Osteoblast (primary cell): ENCODE measurements around the gene EVA1A. TPM values are rescaled to one million over a fixed set of nuclear protein-coding genes. Genes with fewer than 3 reads are reported as not detected.

Experiments
- DNase-seq: peaks from one replicate; pipeline ENCODE4 v3.0.0; 2011; ENCODE audit warnings: low spot score, mixed read lengths; ENCODE audit not compliant: insufficient read length; ENCODE audit errors: missing footprints
- H2AFZ ChIP-seq: 2 replicates; pipeline ENCODE4 v1.6.0; 2011; ENCODE audit warnings: mild to moderate bottlenecking, low read length
- H3K27ac ChIP-seq: 2 replicates; pipeline ENCODE4 v1.5.1; 2011; ENCODE audit warnings: mild to moderate bottlenecking, low read depth, low read length, moderate library complexity
- H3K27me3 ChIP-seq: 2 replicates; pipeline ENCODE4 v1.6.0; 2012; ENCODE audit warnings: mild to moderate bottlenecking, control low read depth, inconsistent platforms, low read length, moderate library complexity; ENCODE audit not compliant: insufficient read depth
- H3K36me3 ChIP-seq: 2 replicates; pipeline ENCODE4 v1.5.1; 2011; ENCODE audit warnings: mild to moderate bottlenecking, low read length, control low read depth, moderate library complexity; ENCODE audit not compliant: insufficient read depth
- H3K4me1 ChIP-seq: 2 replicates; pipeline ENCODE4 v1.5.1; 2011; ENCODE audit warnings: mild to moderate bottlenecking, low read length, control low read depth, moderate library complexity; ENCODE audit not compliant: insufficient read depth
- H3K4me2 ChIP-seq: 2 replicates; pipeline ENCODE4 v1.6.0; 2011; ENCODE audit warnings: mild to moderate bottlenecking, low read length; ENCODE audit not compliant: insufficient read depth
- H3K4me3 ChIP-seq: fragments of 200-600 bp; sonication (generic); 3 replicates; pipeline ENCODE4 v1.5.1; 2012; ENCODE audit warnings: mild to moderate bottlenecking, low read length, inconsistent platforms; ENCODE audit not compliant: insufficient read depth
- H3K79me2 ChIP-seq: 2 replicates; pipeline ENCODE4 v1.6.0; 2012; ENCODE audit warnings: mild to moderate bottlenecking, low read length, control low read depth, inconsistent platforms; ENCODE audit not compliant: insufficient read depth
- H3K9me3 ChIP-seq: 2 replicates; pipeline ENCODE4 v1.5.1; 2011; ENCODE audit warnings: low read depth, low read length, control low read depth
- H4K20me1 ChIP-seq: 2 replicates; pipeline ENCODE4 v1.6.0; 2012; ENCODE audit warnings: mild to moderate bottlenecking, low read length, control low read depth; ENCODE audit not compliant: insufficient read depth
- CTCF ChIP-seq: IDR thresholded peaks from 2 replicates; pipeline ENCODE4 v1.5.1; 2011; ENCODE audit warnings: mild to moderate bottlenecking, low read depth, low read length, moderate library complexity; ENCODE audit errors: extremely low read depth
- total RNA-seq: library from RNA; depleted of rRNA; stranded (reverse); fragments of >200 nt; gene quantifications from 2 replicates; pipeline ENCODE4 v1.2.3, GENCODE V29; 2012

The EVA1A gene
- total RNA-seq, 1 donor: 70.9 TPM

- H3K27me3 ChIP-seq: no peaks in the 10 kb centered on the region
- no peak overlapping the region for H3K27ac ChIP-seq
- peaks cover 23% of the 10 kb centered on the region for H3K4me1 ChIP-seq
- H3K4me2 ChIP-seq: no peak overlapping the region
- no peaks in the 10 kb centered on the region for H3K79me2 ChIP-seq
- no peaks in the 10 kb centered on the region for H3K9me3 ChIP-seq
- H2AFZ ChIP-seq: peak overlapping the region; percentile 57
- H3K4me3 ChIP-seq: no peak overlapping the region
- no peaks in the 10 kb centered on the region for H3K36me3 ChIP-seq
- DNase-seq: no peak
- no peaks in the 10 kb centered on the region for H4K20me1 ChIP-seq
- no peak for TF ChIP-seq CTCF
These were observed 13.4 kb upstream of the EVA1A start for GRCh38 chr2:75574106-75574505.

GRCh38 chr2:75573145-75573878 lies 12.6 kb upstream of the EVA1A start:
- Histone ChIP-seq H2AFZ (no peak overlapping the region), H4K20me1 (no peaks in the 10 kb centered on the region), H3K4me3 (no peak overlapping the region), H3K4me2 (no peak overlapping the region), H3K27ac (no peak overlapping the region), H3K36me3 (no peaks in the 10 kb centered on the region), H3K79me2 (no peaks in the 10 kb centered on the region), H3K27me3 (no peaks in the 10 kb centered on the region), H3K4me1 (peaks cover 23% of the 10 kb centered on the region), H3K9me3 (no peaks in the 10 kb centered on the region)
- DNase-seq: no peak
- no peak for TF ChIP-seq CTCF

- Histone ChIP-seq H2AFZ (no peak overlapping the region), H3K36me3 (no peaks in the 10 kb centered on the region), H3K9me3 (no peaks in the 10 kb centered on the region), H3K4me3 (no peak overlapping the region), H3K4me1 (peaks cover 23% of the 10 kb centered on the region), H3K79me2 (no peaks in the 10 kb centered on the region), H3K4me2 (peak overlapping the region; percentile 43), H3K27ac (peak overlapping the region; percentile 91), H4K20me1 (no peaks in the 10 kb centered on the region), H3K27me3 (no peaks in the 10 kb centered on the region)
- TF ChIP-seq CTCF: no peak
- peak; percentile 51 for DNase-seq
These were observed 11.1 kb upstream of the EVA1A start for GRCh38 chr2:75571730-75572430.
